NCI-H748 (cell line): ENCODE data around the gene SPPL2B.
"Not testable (repeated sequence)": the region's sequence is repeated elsewhere in the genome, so short reads cannot be mapped to it uniquely, and the experiment has no call there.

Experiments used
- DNase-seq: peaks from one replicate; lab custom pipeline; 2025; ENCODE audit not compliant: unreplicated experiment; lab: John Stamatoyannopoulos, UW

SPPL2B gene

GRCh38 chr19:2328401-2329148, at the start of gene SPPL2B, which contains the start of gene LSM7:
SPPL2B (plus strand) TSS chr19:2328684; CDS start chr19:2328710, 26 bp downstream.
LSM7 (minus strand) TSS chr19:2328586; CDS start chr19:2328566, 20 bp downstream.
- peak; percentile 86 for DNase-seq

GRCh38 chr19:2280633-2281264, 47.7 kb upstream of the SPPL2B start:
- no peak for DNase-seq

GRCh38 chr19:2281265-2282061, 47.0 kb upstream of the SPPL2B start:
- DNase-seq = not testable (repeated sequence)

- DNase-seq = no peak
These were observed 46.2 kb upstream of the SPPL2B start, which contains the start of gene PEAK3 for GRCh38 chr19:2282062-2282861. PEAK3 (minus strand) TSS chr19:2282175; CDS start chr19:2280931, 1,244 bp downstream.

GRCh38 chr19:2282862-2283237, 45.6 kb upstream of the SPPL2B start:
- no peak for DNase-seq

GRCh38 chr19:2283835-2284507, 44.5 kb upstream of the SPPL2B start:
- no peak for DNase-seq

- no peak for DNase-seq
These were observed 41.9 kb upstream of the SPPL2B start for GRCh38 chr19:2286402-2287140.

- no peak for DNase-seq
These were observed 40.7 kb upstream of the SPPL2B start for GRCh38 chr19:2287585-2288337.

GRCh38 chr19:2288338-2288817, 40.1 kb upstream of the SPPL2B start:
- DNase-seq = no peak

- DNase-seq = no peak
These were observed 39.4 kb upstream of the SPPL2B start for GRCh38 chr19:2288818-2289713.

GRCh38 chr19:2289714-2290435, 38.6 kb upstream of the SPPL2B start:
- peak; percentile 60 for DNase-seq

GRCh38 chr19:2290441-2291184, 37.9 kb upstream of the SPPL2B start:
- peak; percentile 66 for DNase-seq

- peak; percentile 75 for DNase-seq
These were observed 37.2 kb upstream of the SPPL2B start for GRCh38 chr19:2291185-2291751.

GRCh38 chr19:2294687-2295335, 33.7 kb upstream of the SPPL2B start:
- no peak for DNase-seq

- no peak for DNase-seq
These were observed 32.3 kb upstream of the SPPL2B start for GRCh38 chr19:2296141-2296540.
